Neural cell (in vitro differentiated cells): ENCODE measurements around the gene PWP1.

Source experiments
- CTCF ChIP-seq: fragments of 450-650 bp; IDR thresholded peaks from 2 replicates; pipeline ENCODE4 v1.5.1; 2014; ENCODE audit warnings: antibody characterized with exemption, mild to moderate bottlenecking, moderate library complexity; ENCODE audit not compliant: poor library complexity, severe bottlenecking
- EP300 ChIP-seq: fragments of 450-650 bp; conservative IDR thresholded peaks from 2 replicates; pipeline ENCODE4 v1.6.1; 2014; ENCODE audit warnings: antibody characterized with exemption, mild to moderate bottlenecking, moderate library complexity; ENCODE audit not compliant: poor library complexity, severe bottlenecking
- EZH2 ChIP-seq: fragments of 200-600, 300-800 bp; shearing (Covaris generic), sonication (generic); IDR thresholded peaks from 2 replicates; pipeline ENCODE4 v1.6.1; 2014; ENCODE audit warnings: antibody characterized with exemption, low read length, borderline replicate concordance, mild to moderate bottlenecking; ENCODE audit not compliant: insufficient read depth, poor library complexity, severe bottlenecking
- MXI1 ChIP-seq: fragments of 450-650 bp; conservative IDR thresholded peaks from 2 replicates; pipeline ENCODE4 v1.6.1; 2014; ENCODE audit warnings: antibody characterized with exemption, mild to moderate bottlenecking; ENCODE audit not compliant: poor library complexity, severe bottlenecking
- POLR2AphosphoS5 ChIP-seq: IDR thresholded peaks from 2 replicates; pipeline ENCODE4 v1.6.1; 2012
- RAD21 ChIP-seq: fragments of 450-650 bp; conservative IDR thresholded peaks from 2 replicates; pipeline ENCODE4 v1.6.1; 2014; ENCODE audit warnings: antibody characterized with exemption, mild to moderate bottlenecking, moderate library complexity
- REST ChIP-seq: IDR thresholded peaks from 2 replicates; pipeline ENCODE4 v1.6.1; 2012; ENCODE audit warnings: borderline replicate concordance
- TAF1 ChIP-seq: IDR thresholded peaks from 2 replicates; pipeline ENCODE4 v1.6.1; 2012; ENCODE audit warnings: low read depth

GRCh38 chr12:107649661-107650061, 35.9 kb upstream of the PWP1 start:
- TF ChIP-seq RAD21 (no peak), EP300 (no peak), CTCF (no peak), POLR2AphosphoS5 (no peak), REST (no peak), EZH2 (no peak), TAF1 (no peak), MXI1 (no peak)
